Ectodermal cell (in vitro differentiated cells): ENCODE results near the gene GPR39.

Source experiments
- H3K27ac ChIP-seq: 2 replicates; pipeline ENCODE4 v1.7.0; 2013; ENCODE audit warnings: mild to moderate bottlenecking, low read depth, low read length; ENCODE audit not compliant: insufficient read depth, poor library complexity, severe bottlenecking
- H3K27me3 ChIP-seq: 2 replicates; pipeline ENCODE4 v1.7.0; 2013; ENCODE audit warnings: mild to moderate bottlenecking, low read length; ENCODE audit not compliant: insufficient read depth, control insufficient read depth, poor library complexity, severe bottlenecking
- H3K36me3 ChIP-seq: one replicate; pipeline ENCODE4 v1.7.0; 2013; ENCODE audit warnings: low read length; ENCODE audit not compliant: control insufficient read depth, insufficient read depth
- H3K4me1 ChIP-seq: one replicate; pipeline ENCODE4 v1.7.0; 2013; ENCODE audit warnings: low read length; ENCODE audit not compliant: control insufficient read depth, insufficient read depth
- H3K4me3 ChIP-seq: 2 replicates; pipeline ENCODE4 v1.7.0; 2013; ENCODE audit warnings: low read depth, low read length, control low read depth; ENCODE audit not compliant: insufficient read depth
- H3K9me3 ChIP-seq: 2 replicates; pipeline ENCODE4 v1.7.0; 2013; ENCODE audit warnings: mild to moderate bottlenecking, low read length, moderate library complexity; ENCODE audit not compliant: control insufficient read depth
- WGBS, 2 experiments: methylation state at CpG; one replicate each; pipeline ENCODE4 v1.1.7; 2013; ENCODE audit warnings: missing lambda C conversion rate in 2 of 2; 5-methylcytosine and 5-hydroxymethylcytosine counted together

The GPR39 gene

GRCh38 chr2:132441051-132441450, 24.4 kb downstream of the GPR39 start:
- no peaks in the 10 kb centered on the region for H3K9me3 ChIP-seq
- 78 to 92% methylated on average over 1 of the region's 1 CpG for WGBS, 2 experiments
- H3K27ac ChIP-seq, result no peak overlapping the region
- peaks cover 4% of the 10 kb centered on the region for H3K4me1 ChIP-seq
- no peaks in the 10 kb centered on the region for H3K27me3 ChIP-seq
- H3K4me3 ChIP-seq, result no peak overlapping the region
- H3K36me3 ChIP-seq, result no peaks in the 10 kb centered on the region

GRCh38 chr2:132442278-132442677, 25.7 kb downstream of the GPR39 start:
- Histone ChIP-seq H3K27ac (no peak overlapping the region), H3K4me1 (peaks cover 4% of the 10 kb centered on the region), H3K36me3 (no peaks in the 10 kb centered on the region), H3K4me3 (no peak overlapping the region), H3K9me3 (no peaks in the 10 kb centered on the region), H3K27me3 (no peaks in the 10 kb centered on the region)
- WGBS, 2 experiments, result 80 to 81% methylated on average over 7 of the region's 7 CpGs

- WGBS, 2 experiments, result 89% methylated on average over 2 of the region's 4 CpGs; no CpG with 5 or more reads in 1 of the 2 experiments
- Histone ChIP-seq H3K4me3 (no peak overlapping the region), H3K4me1 (peaks cover 6% of the 10 kb centered on the region), H3K36me3 (no peaks in the 10 kb centered on the region), H3K27me3 (no peaks in the 10 kb centered on the region), H3K9me3 (no peaks in the 10 kb centered on the region), H3K27ac (no peak overlapping the region)
Measured at GRCh38 chr2:132443106-132443505, 26.5 kb downstream of the GPR39 start.

- H3K36me3 ChIP-seq, result no peaks in the 10 kb centered on the region
- H3K4me1 ChIP-seq, result peaks cover 7% of the 10 kb centered on the region
- no peak overlapping the region for H3K27ac ChIP-seq
- 85 to 89% methylated on average over 2 of the region's 2 CpGs for WGBS, 2 experiments
- no peaks in the 10 kb centered on the region for H3K9me3 ChIP-seq
- H3K27me3 ChIP-seq, result no peaks in the 10 kb centered on the region
- no peak overlapping the region for H3K4me3 ChIP-seq
Measured at GRCh38 chr2:132446444-132446843, 29.8 kb downstream of the GPR39 start.

- 48 to 56% methylated on average over 6 of the region's 6 CpGs for WGBS, 2 experiments
- Histone ChIP-seq H3K27me3 (no peaks in the 10 kb centered on the region), H3K9me3 (no peaks in the 10 kb centered on the region), H3K36me3 (no peaks in the 10 kb centered on the region), H3K4me1 (peaks cover 7% of the 10 kb centered on the region), H3K4me3 (no peak overlapping the region), H3K27ac (no peak overlapping the region)
Measured at GRCh38 chr2:132448331-132448730, 31.7 kb downstream of the GPR39 start.

GRCh38 chr2:132448771-132449170, 32.2 kb downstream of the GPR39 start:
- Histone ChIP-seq H3K27ac (no peak overlapping the region), H3K4me3 (no peak overlapping the region), H3K4me1 (peaks cover 7% of the 10 kb centered on the region), H3K36me3 (no peaks in the 10 kb centered on the region), H3K27me3 (no peaks in the 10 kb centered on the region), H3K9me3 (no peaks in the 10 kb centered on the region)
- WGBS, 2 experiments, result 88 to 98% methylated on average over 4 of the region's 4 CpGs

GRCh38 chr2:132449868-132450267, 33.3 kb downstream of the GPR39 start:
- WGBS, 2 experiments, result 88% methylated on average over 1 of the region's 1 CpG
- H3K27ac ChIP-seq, result no peak overlapping the region

GRCh38 chr2:132460781-132461180, 44.2 kb downstream of the GPR39 start:
- no peaks in the 10 kb centered on the region for H3K36me3 ChIP-seq
- 92 to 93% methylated on average over 4 of the region's 4 CpGs for WGBS, 2 experiments
- no peak overlapping the region for H3K4me3 ChIP-seq
- no peaks in the 10 kb centered on the region for H3K9me3 ChIP-seq
- no peaks in the 10 kb centered on the region for H3K4me1 ChIP-seq
- H3K27me3 ChIP-seq, result no peaks in the 10 kb centered on the region
- H3K27ac ChIP-seq, result no peak overlapping the region

More at GRCh38 chr2:132449868-132450267, 33.3 kb downstream of the GPR39 start:
- H3K9me3 ChIP-seq, result no peaks in the 10 kb centered on the region
- H3K36me3 ChIP-seq, result no peaks in the 10 kb centered on the region
- H3K4me1 ChIP-seq, result peaks cover 7% of the 10 kb centered on the region
- H3K27me3 ChIP-seq, result no peaks in the 10 kb centered on the region
- H3K4me3 ChIP-seq, result no peak overlapping the region

GRCh38 chr2:132462236-132462635, 45.6 kb downstream of the GPR39 start:
- Histone ChIP-seq H3K9me3 (peaks cover 5% of the 10 kb centered on the region), H3K27me3 (no peaks in the 10 kb centered on the region)
- WGBS, 2 experiments, result 85 to 98% methylated on average over 1 of the region's 1 CpG

GRCh38 chr2:132463719-132464118, 47.1 kb downstream of the GPR39 start:
- Histone ChIP-seq H3K9me3 (peaks cover 5% of the 10 kb centered on the region), H3K27ac (no peak overlapping the region), H3K27me3 (no peaks in the 10 kb centered on the region), H3K36me3 (no peaks in the 10 kb centered on the region), H3K4me3 (no peak overlapping the region), H3K4me1 (no peaks in the 10 kb centered on the region)
- WGBS, 2 experiments, result 95 to 97% methylated on average over 4 of the region's 4 CpGs

More at GRCh38 chr2:132462236-132462635, 45.6 kb downstream of the GPR39 start:
- Histone ChIP-seq H3K36me3 (no peaks in the 10 kb centered on the region), H3K27ac (no peak overlapping the region), H3K4me3 (no peak overlapping the region), H3K4me1 (no peaks in the 10 kb centered on the region)

- Histone ChIP-seq H3K4me1 (no peaks in the 10 kb centered on the region), H3K27ac (no peak overlapping the region), H3K9me3 (peaks cover 5% of the 10 kb centered on the region), H3K27me3 (no peaks in the 10 kb centered on the region), H3K4me3 (no peak overlapping the region), H3K36me3 (no peaks in the 10 kb centered on the region)
- 90% methylated on average over 1 of the region's 1 CpG; no CpG with 5 or more reads in 1 of the 2 experiments for WGBS, 2 experiments
Measured at GRCh38 chr2:132465917-132466316, 49.3 kb downstream of the GPR39 start.
